Measurements from ENCODE around the gene ZDHHC8.

- TF ChIP-seq, protein P1, sequence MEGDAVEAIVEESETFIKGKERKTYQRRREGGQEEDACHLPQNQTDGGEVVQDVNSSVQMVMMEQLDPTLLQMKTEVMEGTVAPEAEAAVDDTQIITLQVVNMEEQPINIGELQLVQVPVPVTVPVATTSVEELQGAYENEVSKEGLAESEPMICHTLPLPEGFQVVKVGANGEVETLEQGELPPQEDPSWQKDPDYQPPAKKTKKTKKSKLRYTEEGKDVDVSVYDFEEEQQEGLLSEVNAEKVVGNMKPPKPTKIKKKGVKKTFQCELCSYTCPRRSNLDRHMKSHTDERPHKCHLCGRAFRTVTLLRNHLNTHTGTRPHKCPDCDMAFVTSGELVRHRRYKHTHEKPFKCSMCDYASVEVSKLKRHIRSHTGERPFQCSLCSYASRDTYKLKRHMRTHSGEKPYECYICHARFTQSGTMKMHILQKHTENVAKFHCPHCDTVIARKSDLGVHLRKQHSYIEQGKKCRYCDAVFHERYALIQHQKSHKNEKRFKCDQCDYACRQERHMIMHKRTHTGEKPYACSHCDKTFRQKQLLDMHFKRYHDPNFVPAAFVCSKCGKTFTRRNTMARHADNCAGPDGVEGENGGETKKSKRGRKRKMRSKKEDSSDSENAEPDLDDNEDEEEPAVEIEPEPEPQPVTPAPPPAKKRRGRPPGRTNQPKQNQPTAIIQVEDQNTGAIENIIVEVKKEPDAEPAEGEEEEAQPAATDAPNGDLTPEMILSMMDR (conservative IDR thresholded peaks at IDR 0.05 in 1 of 2, IDR thresholded peaks at IDR 0.05 in 1 of 2; ENCODE audit: extremely low read depth in 1 of 2, insufficient read depth in 1 of 2, low read depth in 1 of 2, low read length in 2 of 2) = no peak
- TF ChIP-seq EZH2 (IDR thresholded peaks at IDR 0.05; ENCODE audit: borderline replicate concordance, low read length) = no peak
Measured at GRCh38 chr22:20091690-20092476, 39.7 kb upstream of the ZDHHC8 start.
